Right ventricle myocardium superior (tissue), 1 donor: ENCODE measurements around the gene UNC5B. TPM values are rescaled to one million over a fixed set of nuclear protein-coding genes. Genes with fewer than 3 reads are reported as not detected.

ENCODE experiments used
- ATAC-seq: fragments of 200-7000 bp; cut with Tn5 transposase; one replicate; pipeline ENCODE4 v1.9.1; 2020; ENCODE audit warnings: mild to moderate bottlenecking; ENCODE audit not compliant: poor library complexity
- DNase-seq: peaks from one replicate; pipeline ENCODE4 v3.0.0-alpha.2; 2020
- intact Hi-C: fragments of 100-400 bp; cut with DNase I; formaldehyde crosslinking; loops from one replicate; pipeline ENCODE4 v1.11.2; 2022
- long read RNA-seq: library from polyadenylated mRNA; unstranded; transcript quantifications from one replicate; pipeline ENCODE4 v2.0.0, GENCODE V29; 2021
- total RNA-seq: library from RNA; stranded (reverse); fragmentation: NEBNext Ultra II Directional; extraction: Animal tissue kit (Norgen Biotek cat#: 25700); gene quantifications from one replicate; pipeline ENCODE4 v1.2.1, GENCODE V29; 2021
- donor health status: DM: no; HTN: yes; CAD: no; lungs with severe emphysema.

UNC5B gene
- 12.2 TPM for total RNA-seq
- long read RNA-seq, full-length matches to known transcripts = 6 of 41 reads
- long read RNA-seq, partial matches to known transcripts = 24 of 41 reads
- long read RNA-seq, other reads (novel, unspliced or antisense) = 11 of 41 reads

DNA sequence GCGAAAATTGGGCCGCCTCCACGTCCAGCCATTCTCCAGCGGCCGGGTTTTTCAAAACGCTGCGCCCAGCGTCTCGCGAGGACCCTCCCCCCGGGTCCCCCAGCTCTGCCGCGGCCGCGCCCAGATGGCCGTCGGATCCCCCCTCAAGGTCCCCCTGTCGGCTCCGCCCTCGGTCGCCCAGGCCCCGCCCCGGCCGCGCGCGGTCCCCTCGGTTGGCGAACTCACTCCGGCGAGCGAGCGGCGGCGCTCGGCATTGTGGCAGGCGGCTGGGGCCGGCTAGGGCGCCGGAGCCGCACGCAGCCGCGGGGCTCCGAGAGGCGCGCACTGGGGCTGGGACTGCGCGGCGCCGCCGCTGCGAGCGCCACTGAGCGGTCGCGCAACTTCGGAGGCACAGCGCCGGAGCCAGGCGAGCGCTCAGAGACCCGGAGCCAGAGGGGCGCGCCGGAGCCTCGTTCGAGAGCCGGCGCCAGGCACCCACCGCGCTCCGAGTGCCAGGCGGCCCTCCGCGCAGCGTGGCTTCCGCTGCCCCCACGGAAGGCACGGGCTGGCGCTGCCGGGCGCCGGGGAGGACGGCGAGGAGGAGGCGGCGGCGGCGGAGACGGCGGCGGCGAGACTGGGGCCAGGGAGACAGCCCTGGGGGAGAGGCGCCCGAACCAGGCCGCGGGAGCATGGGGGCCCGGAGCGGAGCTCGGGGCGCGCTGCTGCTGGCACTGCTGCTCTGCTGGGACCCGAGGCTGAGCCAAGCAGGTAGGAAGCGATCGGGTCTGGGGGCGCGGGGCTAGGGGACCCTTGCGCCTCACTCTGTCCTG lies at the start of gene UNC5B:
TSS of gene UNC5B (plus strand) at position 253 of the 809 bp plus-strand sequence. CDS start at position 669, 416 bp downstream.
- intact Hi-C loops = no loop called here

GRCh38 chr10:71173466-71173865 lies 38.9 kb upstream of the UNC5B start:
- intact Hi-C loops = no loop called here
- DNase-seq (no peak), ATAC-seq (no peak)

More for the DNA sequence above, at the start of gene UNC5B:
- DNase-seq (peak; percentile 94), ATAC-seq (peak; percentile 92)

DNA sequence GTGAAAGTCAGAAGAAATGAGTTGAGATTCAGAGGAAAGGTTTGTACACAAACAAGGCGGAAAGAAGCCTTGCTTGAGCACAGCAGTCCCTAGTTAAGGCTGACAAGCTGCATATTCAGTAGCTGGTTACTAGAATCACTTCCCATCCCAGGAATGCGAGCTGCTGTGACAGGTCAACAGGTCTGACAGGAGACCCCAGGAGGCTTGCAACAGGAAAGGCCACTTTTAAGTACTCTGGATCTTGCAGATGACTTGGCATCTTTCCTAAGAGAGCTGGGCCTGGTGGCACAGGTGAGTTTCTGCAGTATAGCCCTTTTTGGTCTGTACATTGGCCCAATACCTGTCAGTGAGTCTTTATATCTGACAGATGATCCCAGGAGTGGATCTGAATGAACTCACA lies 35.7 kb upstream of the UNC5B start:
- intact Hi-C loops = no loop called here
- no peak for ATAC-seq
- DNase-seq = no peak

- ATAC-seq = no peak
- intact Hi-C loops = no loop called here
Measured at GRCh38 chr10:71177651-71178199, 34.6 kb upstream of the UNC5B start.

DNA sequence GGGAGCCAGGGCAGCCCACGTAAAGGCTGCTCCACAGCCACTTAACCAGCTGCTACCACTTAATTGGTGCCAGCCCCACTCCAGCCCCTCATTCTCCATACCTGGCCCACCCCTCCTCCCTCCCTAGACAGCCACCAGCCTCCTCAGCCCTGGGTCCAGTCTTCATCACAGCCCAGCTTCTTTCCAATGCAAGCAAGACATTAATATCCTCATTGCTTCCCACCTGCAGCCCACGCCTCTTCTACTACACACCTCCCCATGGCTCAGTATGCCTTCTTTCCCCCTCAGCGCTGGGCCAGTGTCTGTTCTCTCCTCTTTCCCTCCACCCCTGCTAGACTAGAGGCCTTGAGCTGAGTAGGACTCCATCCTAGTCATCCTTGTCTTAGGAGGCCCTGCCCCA lies 33.5 kb upstream of the UNC5B start:
- no peak for ATAC-seq
- no peak for DNase-seq
- intact Hi-C loops = no loop called here

More at GRCh38 chr10:71177651-71178199, 34.6 kb upstream of the UNC5B start:
- no peak for DNase-seq

GRCh38 chr10:71179382-71179781 lies 33.0 kb upstream of the UNC5B start:
- DNase-seq (no peak), ATAC-seq (no peak)
- intact Hi-C loops = no loop called here

DNA sequence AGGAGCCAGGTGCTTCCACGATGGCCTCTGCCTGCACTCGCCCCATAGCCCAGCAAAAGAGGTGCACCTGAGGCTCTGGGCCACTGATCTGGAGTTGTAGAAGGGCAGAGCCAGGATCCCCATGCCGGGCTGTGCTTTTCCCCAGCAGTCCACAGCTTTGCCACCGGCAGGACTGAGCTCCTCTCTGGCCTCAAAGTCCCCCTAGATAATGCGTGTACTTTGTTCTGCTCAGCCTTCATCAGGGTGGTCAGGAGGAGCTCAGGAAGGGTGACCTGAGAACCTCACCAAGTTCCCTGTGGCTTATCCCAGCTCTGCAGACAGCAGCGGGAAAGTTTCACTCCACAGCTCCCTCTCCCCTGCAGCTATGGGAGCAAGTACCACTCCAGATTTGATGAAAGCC lies 27.9 kb upstream of the UNC5B start:
- ATAC-seq (no peak), DNase-seq (no peak)
- intact Hi-C loops = no loop called here

DNA sequence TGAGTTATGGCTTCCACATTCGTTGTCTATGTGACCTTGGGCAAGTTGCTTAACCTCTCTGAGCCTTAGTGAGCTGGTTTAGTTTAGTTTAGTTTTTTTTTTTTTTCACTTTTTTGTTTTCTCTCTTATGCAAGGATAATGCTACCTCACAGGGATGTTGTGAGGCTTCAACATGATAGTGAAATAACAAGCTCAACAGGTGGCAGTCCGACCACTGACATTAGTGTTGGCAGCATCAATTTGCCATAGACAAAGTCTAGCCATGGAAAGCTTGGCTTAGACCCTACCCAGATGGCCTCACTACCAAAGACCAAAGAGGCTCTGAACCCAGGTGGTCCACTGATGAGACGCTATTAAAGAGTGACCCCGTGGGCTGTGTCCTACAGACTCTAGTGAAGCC lies 27.2 kb upstream of the UNC5B start:
- intact Hi-C loops = no loop called here
- DNase-seq = no peak
- no peak for ATAC-seq

GRCh38 chr10:71187197-71187596 lies 25.2 kb upstream of the UNC5B start:
- intact Hi-C loops = no loop called here

DNA sequence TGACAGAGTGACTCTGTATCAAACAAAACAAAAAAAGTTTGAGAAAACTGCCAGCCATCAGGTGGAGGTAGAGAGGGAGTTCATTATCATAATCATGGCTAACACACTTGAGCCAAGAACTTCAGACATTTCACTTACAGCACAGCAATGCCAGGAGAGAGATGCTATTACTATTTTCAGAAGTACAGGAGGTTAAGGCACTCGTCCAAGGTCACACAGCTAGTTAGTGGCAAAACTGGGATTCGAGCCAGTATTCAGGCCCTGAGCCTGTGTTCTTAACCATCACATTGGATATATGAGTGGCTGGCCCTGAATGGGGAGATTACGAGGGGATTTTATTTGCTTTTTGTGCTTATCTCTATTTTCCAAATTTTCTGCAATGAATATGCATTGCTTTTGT lies 24.8 kb upstream of the UNC5B start:
- DNase-seq (no peak), ATAC-seq (peak; percentile 91)
- intact Hi-C loops = no loop called here

More at GRCh38 chr10:71187197-71187596, 25.2 kb upstream of the UNC5B start:
- peak; percentile 3 for ATAC-seq
- no peak for DNase-seq

- intact Hi-C loops = no loop called here
- ATAC-seq (peak; percentile 7), DNase-seq (no peak)
Measured at GRCh38 chr10:71188201-71188600, 24.2 kb upstream of the UNC5B start.

GRCh38 chr10:71191019-71191418 lies 21.4 kb upstream of the UNC5B start:
- intact Hi-C loops = no loop called here
- ATAC-seq = no peak
- no peak for DNase-seq

GRCh38 chr10:71191551-71192076 lies 20.8 kb upstream of the UNC5B start:
- no peak for DNase-seq
- intact Hi-C loops = no loop called here
- ATAC-seq = no peak

DNA sequence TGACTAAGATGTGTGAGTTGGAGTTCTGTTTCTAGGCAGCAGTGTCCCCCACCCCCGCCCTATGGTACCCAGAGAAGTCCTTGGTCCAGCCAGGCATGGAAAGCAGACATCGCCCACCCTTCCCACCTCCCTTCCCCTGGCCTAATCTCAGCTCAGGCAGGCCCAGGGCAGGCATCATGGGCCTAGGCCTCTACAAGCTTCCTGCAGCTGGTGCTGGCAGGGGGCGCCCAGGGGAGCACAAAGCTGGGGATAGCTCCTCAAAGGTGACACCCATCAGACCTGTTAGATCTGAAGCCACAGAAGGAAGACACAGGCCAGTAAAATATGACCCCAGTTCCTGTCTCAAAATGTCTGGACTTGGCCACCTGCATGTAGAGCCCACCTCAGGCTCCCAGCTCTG lies 18.9 kb upstream of the UNC5B start:
- ATAC-seq = no peak
- DNase-seq = no peak
- intact Hi-C loops = no loop called here

DNA sequence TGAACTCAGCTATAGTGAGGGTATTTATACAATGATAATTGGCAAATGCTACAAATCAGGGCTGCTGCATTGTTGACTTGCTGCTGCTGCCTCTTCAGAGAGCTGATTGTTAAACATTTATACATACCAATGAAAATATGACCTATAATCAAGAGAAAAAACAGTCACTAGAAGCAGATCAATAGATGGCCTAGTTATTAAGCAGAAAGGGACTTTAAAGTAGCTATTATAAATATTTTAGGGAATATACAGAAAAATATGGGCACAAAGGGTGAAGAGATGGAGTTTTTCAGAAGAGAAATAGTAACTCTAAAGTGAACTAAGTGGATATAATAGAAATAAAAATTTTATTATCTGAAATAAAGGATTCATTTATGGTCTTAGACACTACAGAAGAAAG lies 14.4 kb upstream of the UNC5B start:
- ATAC-seq = no peak
- intact Hi-C loops = no loop called here

GRCh38 chr10:71201849-71202248 lies 10.5 kb upstream of the UNC5B start:
- no peak for DNase-seq
- intact Hi-C loops = no loop called here
- no peak for ATAC-seq

More for the DNA sequence above, 14.4 kb upstream of the UNC5B start:
- DNase-seq = no peak

DNA sequence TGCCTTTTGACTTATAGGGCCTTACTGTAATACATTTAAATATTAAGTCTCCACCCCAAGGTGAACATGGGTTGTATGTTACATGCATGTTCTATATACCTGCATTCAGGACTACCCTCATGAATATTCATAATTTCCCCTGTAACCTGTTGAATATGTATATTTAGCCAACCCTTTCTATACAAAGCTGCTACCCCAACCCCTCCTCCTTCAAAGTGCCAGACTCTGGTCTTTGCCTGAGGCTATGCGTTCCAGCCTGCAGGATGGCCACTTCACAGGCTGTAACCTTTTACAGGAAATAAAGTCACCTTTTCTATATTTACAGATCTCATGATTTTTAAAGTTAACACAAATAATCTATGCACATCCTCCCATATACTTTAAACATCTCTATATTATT lies 10.1 kb upstream of the UNC5B start:
- ATAC-seq (no peak), DNase-seq (no peak)
- intact Hi-C loops = no loop called here

- intact Hi-C loops = no loop called here
Measured at GRCh38 chr10:71203124-71203523, 9.2 kb upstream of the UNC5B start.

DNA sequence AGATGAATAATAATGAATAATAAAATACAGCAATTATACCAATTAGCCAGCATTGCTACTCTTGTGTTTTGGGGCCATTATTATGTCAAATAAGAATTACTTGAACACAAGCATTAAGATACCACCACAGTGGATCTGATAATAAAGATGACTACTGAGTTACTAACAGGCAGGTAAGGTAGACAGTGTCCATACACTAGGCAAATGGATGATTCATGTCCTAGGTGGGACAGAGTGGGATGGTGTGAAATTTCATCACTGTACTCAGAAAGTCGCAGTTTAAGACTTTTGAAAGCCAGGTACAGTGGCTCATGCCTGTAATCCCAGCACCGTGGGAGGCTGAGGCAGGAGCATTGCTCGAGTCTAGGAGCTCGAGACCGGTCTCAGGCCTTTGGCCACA lies 8.7 kb upstream of the UNC5B start:
- DNase-seq (no peak), ATAC-seq (no peak)
- intact Hi-C loops = no loop called here

More at GRCh38 chr10:71203124-71203523, 9.2 kb upstream of the UNC5B start:
- ATAC-seq (peak; percentile 52), DNase-seq (no peak)

DNA sequence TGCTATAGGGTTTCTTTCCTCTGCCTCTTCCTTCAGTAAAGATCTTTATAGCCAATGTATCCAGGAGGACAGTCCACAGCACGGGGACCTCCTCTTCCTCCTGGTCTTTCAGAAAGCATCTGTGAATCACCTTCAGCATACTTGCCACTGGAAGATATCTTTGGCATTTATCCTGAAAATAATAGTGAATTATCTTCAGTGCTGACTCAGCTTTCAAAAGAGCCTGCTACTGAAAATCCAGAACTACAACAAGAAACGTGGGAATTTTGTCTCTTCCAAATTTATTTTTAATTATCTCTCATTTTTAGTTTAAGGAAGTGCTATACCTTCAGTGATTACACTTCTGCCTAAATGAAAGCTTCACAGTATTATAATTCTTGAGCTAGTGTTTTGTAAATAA lies 7.6 kb upstream of the UNC5B start:
- intact Hi-C loops = loop anchor here (5.0 kb wide), 4 partner anchors 78 to 297 kb away; no protein-coding TSS in a partner anchor
- DNase-seq (no peak), ATAC-seq (no peak)
